Heart right ventricle (tissue), 16 donors: ENCODE results near the gene EXOC2. TPM values are rescaled to one million over a fixed set of nuclear protein-coding genes. Genes with fewer than 3 reads are reported as not detected.
A peak's percentile ranks its signal among the peaks of the same experiment; 100 is the strongest.

ENCODE experiments used
- ATAC-seq, 8 donors: fragments of 200-7000 bp; cut with Tn5 transposase; one replicate each; pipeline ENCODE4 v1.9.1; 2020; ENCODE audit warnings: mild to moderate bottlenecking in 8 of 8, moderate library complexity in 8 of 8, moderate number of reproducible peaks in 1 of 8
- DNase-seq, 2 donors: peaks; one replicate each; pipeline ENCODE4 v3.0.0-alpha.2; 2020
- H3K27ac ChIP-seq, 10 donors: fragments of 200-600 bp; sonication (generic) in 2 of 10; one replicate each; pipeline versions ENCODE4 v1.5.0 to v1.8.0; 2020 to 2022; ENCODE audit warnings: mild to moderate bottlenecking in 3 of 10
- H3K27me3 ChIP-seq, 7 donors: fragments of 200-600 bp; one replicate each; pipeline ENCODE4 v1.8.0; 2021 to 2022; ENCODE audit warnings: mild to moderate bottlenecking in 2 of 7
- H3K36me3 ChIP-seq, 9 donors: fragments of 200-600 bp; sonication (generic) in 1 of 9; one replicate each; pipeline versions ENCODE4 v1.5.0 to v1.8.0; 2020 to 2022; ENCODE audit warnings: mild to moderate bottlenecking in 2 of 9
- H3K4me1 ChIP-seq, 9 donors: fragments of 200-600 bp; sonication (generic) in 1 of 9; one replicate each; pipeline versions ENCODE4 v1.5.0 to v1.8.0; 2020 to 2022; ENCODE audit warnings: mild to moderate bottlenecking in 4 of 9
- H3K4me3 ChIP-seq, 10 donors: fragments of 200-600 bp; sonication (generic) in 2 of 10; one replicate each; pipeline versions ENCODE4 v1.5.0 to v1.8.0; 2020 to 2022; ENCODE audit warnings: mild to moderate bottlenecking in 7 of 10, moderate library complexity in 2 of 10
- H3K9me3 ChIP-seq, 11 donors: fragments of 200-600 bp in 10 of 11; sonication (generic) in 2 of 11; one replicate each; pipeline versions ENCODE4 v1.5.0 to v1.8.0; 2013 to 2022; ENCODE audit warnings: mild to moderate bottlenecking in 2 of 11, control low read depth in 1 of 11, moderate library complexity in 1 of 11
- CTCF ChIP-seq, 9 donors: fragments of 200-600 bp; sonication (generic) in 2 of 9; IDR thresholded peaks; one replicate each; pipeline versions ENCODE4 v1.5.0 to v1.8.0; 2021 to 2022; ENCODE audit warnings: antibody characterized with exemption in 9 of 9, mild to moderate bottlenecking in 5 of 9, moderate library complexity in 1 of 9
- WGBS, 2 donors: extraction: QIAGEN DNeasy Blood & Tissue Kit; methylation state at CpG; one replicate each; pipeline ENCODE4 v1.1.7; 2013; ENCODE audit warnings: inconsistent platforms in 1 of 2; 5-methylcytosine and 5-hydroxymethylcytosine counted together
- intact Hi-C, 10 donors: fragments of 100-400 bp; cut with DNase I; formaldehyde crosslinking; loops; one replicate each; pipeline versions ENCODE4 v1.11.1 to v1.14.2; 2022
- long read RNA-seq, 3 donors: library from polyadenylated mRNA; unstranded; transcript quantifications; one replicate each; pipeline ENCODE4 v2.0.0, GENCODE V29; 2020 to 2021
- polyA plus RNA-seq, 2 donors: library from polyadenylated mRNA; stranded (reverse); fragments of 200-250 nt; gene quantifications; one replicate each; pipeline ENCODE4 v1.2.3, GENCODE V29; 2013
- total RNA-seq, 10 donors: library from RNA; stranded (reverse); fragmentation: NEBNext Ultra II Directional in 3 of 10; extraction: Animal tissue kit (Norgen Biotek cat#: 25700) in 3 of 10; gene quantifications; one replicate each; pipeline versions ENCODE4 v1.2.1 to v1.2.4, GENCODE V29; 2021 to 2023
- donor health status: Arrhythmogenic right ventricular cardiomyopathy.
- donor health status: ischemic (EF 13 %, LVEDD 7.1; RV severe dilation, severe dysfunction).
- donor health status: healthy with polysubstance abuse.
- donor health status: DM: no; HTN: yes; CAD: no.
- donor health status: DM: no; HTN: no; CAD: no.
- donor health status: ischemic (EF 25% LVEDD 6.9; RV normal size, moderate dysfunction).
- donor health status: ischemic (EF 25% LVEDD 5.7; RV mildly dilated, moderate dysfunction).
- donor health status: healthy.
- donor health status: DM: yes; HTN: yes; CAD: no.
- donor health status: Ischemic cardiomyopathy.
- donor health status: ischemic (EF 35%, LVEDD 5.7; RV mildly dilated, moderate dysfunction).
- donor health status: nonischemic (EF 11% LVEDD 7.7; RV severe dilation, severe dysfunction).
- donor health status: DM: yes; HTN: yes; CAD: no.
- donor health status: PGD.
- donor health status: ischemic (EF 29% LVEDD 5.4; RV normal size, mild dysfunction).
- donor health status: nonischemic (EF 23%, LVEDD 6.1; RV moderate dilation, normal function).

The EXOC2 gene
- total RNA-seq = 10 to 100 TPM; 10.2 to 18.4 (median 14.3) TPM
- polyA plus RNA-seq = 1 to 10 TPM; 4.0 to 7.5 TPM
- long read RNA-seq, donor 1, full-length matches to known transcripts = 23 of 45 reads
- long read RNA-seq, donor 1, partial matches to known transcripts = 7 of 45 reads
- long read RNA-seq, donor 1, other reads (novel, unspliced or antisense) = 15 of 45 reads
- long read RNA-seq, donor 2, full-length matches to known transcripts = 27 of 62 reads
- long read RNA-seq, donor 2, partial matches to known transcripts = 6 of 62 reads
- long read RNA-seq, donor 2, other reads (novel, unspliced or antisense) = 29 of 62 reads
- long read RNA-seq, donor 3, full-length matches to known transcripts = 38 of 58 reads
- long read RNA-seq, donor 3, partial matches to known transcripts = 11 of 58 reads
- long read RNA-seq, donor 3, other reads (novel, unspliced or antisense) = 9 of 58 reads

DNA sequence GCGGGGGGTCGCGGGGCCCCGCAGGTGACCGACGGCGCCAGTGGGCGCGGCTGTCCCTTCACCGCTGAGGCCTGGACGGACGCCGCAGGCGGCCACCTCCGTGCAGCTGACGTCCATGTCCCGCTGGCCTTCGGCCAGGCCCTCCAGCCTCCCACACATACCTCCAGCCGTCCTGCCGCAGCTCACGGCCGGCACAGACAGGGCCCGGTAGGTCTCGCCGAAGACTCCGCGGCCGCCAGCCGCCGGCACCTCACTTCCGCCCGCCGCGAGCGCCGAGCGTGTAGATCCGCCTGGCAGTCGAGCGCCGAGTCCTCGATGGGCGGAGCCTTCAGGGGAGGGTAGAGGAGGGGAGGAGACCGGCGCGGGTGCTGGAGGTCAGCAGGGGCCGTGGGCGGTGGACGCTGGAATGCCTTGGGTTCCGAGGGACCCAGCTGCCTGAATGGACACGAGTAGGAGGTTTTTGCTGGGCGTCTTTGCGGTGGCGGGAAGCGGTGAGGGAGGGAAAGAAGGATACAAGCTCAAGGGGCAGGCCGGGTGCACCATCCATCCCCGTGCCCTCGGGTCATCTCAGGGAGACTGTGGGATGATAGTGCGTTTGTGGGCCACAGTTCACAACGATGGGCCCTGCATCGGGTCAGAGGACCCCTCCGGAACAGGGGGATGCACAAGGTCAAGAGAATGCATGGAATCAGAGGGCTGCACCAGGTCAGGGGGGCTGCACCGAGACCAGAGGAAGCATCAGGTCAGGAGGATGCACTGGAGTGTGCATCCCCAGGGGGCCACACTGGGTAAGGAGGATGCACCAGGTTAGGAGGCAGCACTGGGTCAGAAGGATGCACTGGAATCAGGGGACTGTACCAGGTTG lies at the start of gene EXOC2:
Gene EXOC2, minus strand, starts transcription at position 282 of the 865 bp plus-strand sequence. CDS start 55,321 bp downstream, outside the sequence.
- ATAC-seq (peak; percentile 96 to 98 (median 97)), DNase-seq (peak; percentile 86 to 89)
- peaks cover 0 to 23% (median 15%) of the 10 kb centered on the region in 9 donors for H3K4me1 ChIP-seq
- H3K9me3 ChIP-seq = no peaks in the 10 kb centered on the region
- 1% methylated on average over 63 of the region's 63 CpGs for WGBS, 2 donors
- H3K27ac ChIP-seq = peak within 1 kb of the TSS in 9 of 10 donors; percentile 72 to 94 (median 85)
- peaks cover 0 to 14% (median 0%) of the 10 kb centered on the region in 9 donors for H3K36me3 ChIP-seq
- H3K27me3 ChIP-seq = no peaks in the 10 kb centered on the region
- TF ChIP-seq CTCF (IDR thresholded peaks at IDR 0.05) = no peak
- intact Hi-C loops = no loop called here
- peak within 1 kb of the TSS; percentile 78 to 98 (median 89) for H3K4me3 ChIP-seq

- DNase-seq (no peak), ATAC-seq (no peak)
- Histone ChIP-seq H3K9me3 (no peaks in the 10 kb centered on the region), H3K4me1 (no peaks in the 10 kb centered on the region), H3K4me3 (no peak overlapping the region), H3K36me3 (no peaks in the 10 kb centered on the region), H3K27me3 (peaks cover 0 to 16% (median 4%) of the 10 kb centered on the region in 7 donors), H3K27ac (no peak overlapping the region)
- TF ChIP-seq CTCF (IDR thresholded peaks at IDR 0.05) = no peak
- 92 to 98% methylated on average over 5 of the region's 5 CpGs for WGBS, 2 donors
- intact Hi-C loops = no loop called here
Measured at GRCh38 chr6:741410-742339, 48.7 kb upstream of the EXOC2 start.

DNA sequence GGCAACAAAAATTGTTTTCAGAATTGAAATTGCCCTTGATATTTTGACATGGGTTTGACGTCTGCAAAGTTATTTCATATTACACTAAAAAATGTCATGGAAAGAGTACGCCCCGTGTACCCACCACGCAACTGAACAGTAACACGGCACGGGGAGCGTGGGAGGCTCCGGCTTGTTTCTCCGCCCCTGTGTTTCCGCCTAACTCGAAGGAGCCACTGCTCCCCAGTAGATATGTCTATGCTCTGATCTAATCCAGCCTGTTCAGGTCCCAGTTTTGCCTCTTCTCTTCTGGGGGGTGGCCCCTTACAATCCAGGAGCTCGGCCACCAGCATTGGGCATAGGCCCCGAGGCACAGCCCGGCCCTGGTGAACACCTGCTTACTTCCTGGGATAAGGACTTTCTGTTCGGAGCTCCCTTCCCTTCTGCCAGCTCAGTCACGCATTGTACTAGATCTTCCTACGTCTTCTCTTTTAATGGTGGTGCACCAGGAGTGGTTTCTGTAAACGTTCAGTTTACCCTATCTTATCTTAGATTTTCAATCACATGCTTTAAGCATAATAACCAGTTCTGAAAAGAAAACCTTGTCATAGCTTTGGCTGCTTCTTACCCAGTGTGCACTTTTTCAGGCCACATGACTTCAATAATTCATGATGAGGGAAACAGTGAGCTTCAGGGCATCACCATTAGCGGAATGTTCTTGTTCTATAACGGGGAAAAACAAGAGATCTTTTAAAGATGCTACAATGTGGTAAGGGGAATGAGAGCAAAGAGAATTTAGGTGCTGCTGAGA lies 43.9 kb upstream of the EXOC2 start:
- ATAC-seq (no peak), DNase-seq (no peak)
- Histone ChIP-seq H3K4me3 (no peak overlapping the region), H3K27me3 (peaks cover 0 to 28% (median 5%) of the 10 kb centered on the region in 7 donors), H3K4me1 (no peaks in the 10 kb centered on the region), H3K36me3 (no peaks in the 10 kb centered on the region), H3K9me3 (no peaks in the 10 kb centered on the region), H3K27ac (no peak overlapping the region)
- intact Hi-C loops = no loop called here
- 84% methylated on average over 20 of the region's 20 CpGs for WGBS, 2 donors
- no peak for TF ChIP-seq CTCF (IDR thresholded peaks at IDR 0.05)
